Endodermal cell (in vitro differentiated cells): Measurements from ENCODE around the gene GPHA2. TPM values are rescaled to one million over a fixed set of nuclear protein-coding genes. Genes with fewer than 3 reads are reported as not detected.

Experiments
- DNase-seq: peaks from one replicate; pipeline ENCODE4 v3.0.0-alpha.2; 2017
- H3K27ac ChIP-seq: 2 replicates; pipeline ENCODE4 v1.5.1; 2013; ENCODE audit warnings: mild to moderate bottlenecking, low read depth, low read length, moderate library complexity
- H3K27me3 ChIP-seq: 2 replicates; pipeline ENCODE4 v1.6.1; 2013; ENCODE audit warnings: mild to moderate bottlenecking, low read length, moderate library complexity; ENCODE audit not compliant: insufficient read depth, control insufficient read depth, poor library complexity, severe bottlenecking
- H3K36me3 ChIP-seq: 2 replicates; pipeline ENCODE4 v1.7.0; 2013; ENCODE audit warnings: mild to moderate bottlenecking, low read length, moderate library complexity; ENCODE audit not compliant: control insufficient read depth, insufficient read depth
- H3K4me1 ChIP-seq: one replicate; pipeline ENCODE4 v1.7.0; 2013; ENCODE audit warnings: low read length; ENCODE audit not compliant: control insufficient read depth, insufficient read depth
- H3K4me3 ChIP-seq: 2 replicates; pipeline ENCODE4 v1.5.1; 2013; ENCODE audit warnings: mild to moderate bottlenecking, low read length, moderate library complexity
- H3K9ac ChIP-seq: 2 replicates; pipeline ENCODE4 v1.6.1; 2013; ENCODE audit warnings: mild to moderate bottlenecking, low read length, moderate library complexity; ENCODE audit not compliant: poor library complexity, severe bottlenecking; ENCODE audit errors: extremely low read depth
- H3K9me3 ChIP-seq: 2 replicates; pipeline ENCODE4 v1.6.1; 2013; ENCODE audit warnings: mild to moderate bottlenecking, low read length, moderate library complexity; ENCODE audit not compliant: control insufficient read depth
- H3K27ac Mint-ChIP-seq: 2 replicates; pipeline ENCODE4 v1.8.0; 2020; ENCODE audit warnings: mixed read lengths
- H3K27me3 Mint-ChIP-seq: 2 replicates; pipeline ENCODE4 v1.8.0; 2021; ENCODE audit warnings: mild to moderate bottlenecking, mixed read lengths; ENCODE audit not compliant: insufficient read depth
- H3K36me3 Mint-ChIP-seq: 2 replicates; pipeline ENCODE4 v1.8.0; 2020; ENCODE audit warnings: low read depth, mixed read lengths
- H3K4me1 Mint-ChIP-seq: 2 replicates; pipeline ENCODE4 v1.8.0; 2020; ENCODE audit warnings: mixed read lengths
- H3K4me3 Mint-ChIP-seq: 2 replicates; pipeline ENCODE4 v1.8.0; 2020; ENCODE audit warnings: mild to moderate bottlenecking, moderate library complexity, mixed read lengths
- H3K9me3 Mint-ChIP-seq: 2 replicates; pipeline ENCODE4 v1.8.0; 2020; ENCODE audit warnings: mild to moderate bottlenecking, mixed read lengths
- CTCF ChIP-seq: fragments of 200-600 bp; sonication (generic); conservative IDR thresholded peaks from 2 replicates; pipeline ENCODE4 v1.5.0; 2021; ENCODE audit warnings: antibody characterized with exemption, mild to moderate bottlenecking
- WGBS, 2 experiments: methylation state at CpG; one replicate each; pipeline versions ENCODE4 v1.1.5 to v1.1.7; 2013; ENCODE audit warnings: missing lambda C conversion rate in 2 of 2, mixed read lengths in 1 of 2; ENCODE audit not compliant: insufficient coverage in 1 of 2, insufficient read length in 1 of 2; 5-methylcytosine and 5-hydroxymethylcytosine counted together
- total RNA-seq, 2 donors: library from RNA; stranded (reverse); fragmentation: NEBNext Ultra II Directional in 1 of 2; extraction: Animal tissue kit (Norgen Biotek cat#: 25700) in 1 of 2; gene quantifications; 2 replicates in 1 of 2; 3 replicates in 1 of 2; pipeline ENCODE4 v1.2.1, GENCODE V29; 2021

Gene GPHA2
- total RNA-seq, 2 donors from 2014 or later = 0.77 TPM; not detected in 1

- no peaks in the 10 kb centered on the region for H3K9me3 ChIP-seq
- Mint-ChIP-seq H3K27me3 (peaks cover 42% of the 10 kb centered on the region), H3K4me3 (no peak overlapping the region), H3K9me3 (peaks cover 7% of the 10 kb centered on the region), H3K27ac (no peak overlapping the region), H3K36me3 (no peaks in the 10 kb centered on the region), H3K4me1 (no peaks in the 10 kb centered on the region)
- no peaks in the 10 kb centered on the region for H3K27me3 ChIP-seq
- H3K4me3 ChIP-seq = no peak overlapping the region
- no peak overlapping the region for H3K9ac ChIP-seq
- H3K27ac ChIP-seq = no peak overlapping the region
- no peak for TF ChIP-seq CTCF
- DNase-seq = no peak
- no peaks in the 10 kb centered on the region for H3K4me1 ChIP-seq
- no peaks in the 10 kb centered on the region for H3K36me3 ChIP-seq
- 84 to 85% methylated on average over 4 to 5 of the region's 5 CpGs for WGBS, 2 experiments
These were observed 38.4 kb upstream of the GPHA2 start for GRCh38 chr11:64974124-64974523.

DNA sequence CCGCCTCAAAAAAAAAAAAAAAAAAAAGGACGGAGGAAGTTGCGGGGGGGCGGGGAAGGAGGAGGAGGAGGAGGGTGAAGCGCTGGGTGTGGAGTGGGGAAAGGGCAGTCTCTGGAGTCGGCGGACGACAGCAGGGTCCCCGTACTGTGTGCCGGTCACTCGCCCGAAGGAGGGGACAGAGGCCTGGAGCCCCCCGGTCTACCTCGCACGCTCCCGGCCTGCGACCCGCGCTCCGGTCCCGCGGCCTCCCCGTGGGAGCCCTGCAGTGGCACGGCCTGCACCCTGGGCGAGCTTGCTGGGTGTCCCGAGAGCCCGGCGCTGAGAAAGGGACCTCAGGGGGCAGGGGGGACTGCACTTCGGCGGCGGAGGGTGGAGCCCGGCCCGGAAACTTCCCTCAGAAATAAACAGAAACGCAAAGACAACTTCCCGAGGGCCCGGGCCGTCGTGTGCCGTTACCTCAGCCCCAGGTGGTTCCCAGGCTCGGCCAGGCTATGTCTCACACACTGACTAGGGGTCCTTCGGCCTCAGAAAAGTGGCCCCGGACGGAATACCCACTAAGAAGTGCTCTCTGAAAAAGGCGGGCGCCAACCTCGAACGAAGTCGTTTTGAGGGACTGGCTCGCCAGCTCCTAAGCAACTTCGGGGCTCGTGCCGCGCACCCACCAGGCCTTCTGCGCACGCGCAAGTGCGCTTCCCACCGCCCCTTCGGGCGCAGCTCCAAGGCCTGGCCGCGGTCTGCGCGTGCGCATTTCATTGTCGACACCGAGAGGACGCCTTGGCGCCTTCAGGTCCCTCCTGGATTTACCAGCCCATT, 35.9 kb upstream of the GPHA2 start, which contains the start of gene MAJIN:
TSS of gene MAJIN (minus strand) at position 688 of the 813 bp plus-strand sequence. CDS start 12,703 bp downstream, outside the sequence.
- Histone ChIP-seq H3K4me3 (no peak within 1 kb of the TSS), H3K9me3 (no peaks in the 10 kb centered on the region), H3K27me3 (no peaks in the 10 kb centered on the region), H3K27ac (no peak within 1 kb of the TSS), H3K9ac (no peak within 1 kb of the TSS), H3K36me3 (no peaks in the 10 kb centered on the region), H3K4me1 (no peaks in the 10 kb centered on the region)
- WGBS, 2 experiments = 90 to 92% methylated on average over 51 to 65 of the region's 69 CpGs
- H3K36me3 Mint-ChIP-seq = no peaks in the 10 kb centered on the region
- peaks cover 47% of the 10 kb centered on the region for H3K27me3 Mint-ChIP-seq
- H3K4me1 Mint-ChIP-seq = no peaks in the 10 kb centered on the region
- no peak within 1 kb of the TSS for H3K27ac Mint-ChIP-seq
- peaks cover 7% of the 10 kb centered on the region for H3K9me3 Mint-ChIP-seq
- DNase-seq = peak; percentile 91
- no peak within 1 kb of the TSS for H3K4me3 Mint-ChIP-seq
- no peak for TF ChIP-seq CTCF

GRCh38 chr11:64970731-64971151, 35.0 kb upstream of the GPHA2 start:
- Histone ChIP-seq H3K4me1 (no peaks in the 10 kb centered on the region), H3K27me3 (no peaks in the 10 kb centered on the region), H3K27ac (no peak overlapping the region), H3K9me3 (no peaks in the 10 kb centered on the region), H3K9ac (no peak overlapping the region), H3K4me3 (no peak overlapping the region), H3K36me3 (no peaks in the 10 kb centered on the region)
- Mint-ChIP-seq H3K4me3 (no peak overlapping the region), H3K36me3 (no peaks in the 10 kb centered on the region), H3K27ac (no peak overlapping the region), H3K27me3 (peaks cover 47% of the 10 kb centered on the region), H3K4me1 (no peaks in the 10 kb centered on the region), H3K9me3 (peaks cover 7% of the 10 kb centered on the region)
- WGBS, 2 experiments = 90 to 96% methylated on average over 7 to 8 of the region's 8 CpGs
- no peak for DNase-seq
- TF ChIP-seq CTCF = no peak
